IPS DF 6.9 (cell line): ENCODE results near the gene KCNG4.

Experiments
- DNase-seq: peaks from one replicate; pipeline ENCODE4 v3.0.0-alpha.2; 2013; ENCODE audit warnings: low read depth, low spot score
- H3K27ac ChIP-seq: one replicate; pipeline ENCODE4 v1.5.1; 2013; ENCODE audit warnings: low read length, control low read depth
- H3K27me3 ChIP-seq: 2 replicates; pipeline ENCODE4 v1.6.1; 2013; ENCODE audit warnings: mild to moderate bottlenecking, low read length; ENCODE audit not compliant: control insufficient read depth, insufficient read depth
- H3K36me3 ChIP-seq: 2 replicates; pipeline ENCODE4 v1.6.1; 2013; ENCODE audit warnings: low read length; ENCODE audit not compliant: control insufficient read depth, insufficient read depth
- H3K4me1 ChIP-seq: 2 replicates; pipeline ENCODE4 v1.6.1; 2013; ENCODE audit warnings: low read length; ENCODE audit not compliant: control insufficient read depth, insufficient read depth
- H3K4me3 ChIP-seq: 2 replicates; pipeline ENCODE4 v1.5.1; 2013; ENCODE audit warnings: mild to moderate bottlenecking, low read length
- H3K9me3 ChIP-seq: 2 replicates; pipeline ENCODE4 v1.6.1; 2013; ENCODE audit warnings: low read length, inconsistent platforms; ENCODE audit not compliant: control insufficient read depth, insufficient read depth
- WGBS: extraction: QIAGEN DNeasy Blood & Tissue Kit; methylation state at CpG from one replicate; pipeline ENCODE4 v1.1.7; 2013; ENCODE audit warnings: mixed read lengths, missing lambda C conversion rate; ENCODE audit not compliant: insufficient read length, insufficient coverage; 5-methylcytosine and 5-hydroxymethylcytosine counted together

Gene KCNG4

GRCh38 chr16:84184775-84185174, 55.0 kb downstream of the KCNG4 start:
- H3K27ac ChIP-seq, result no peak overlapping the region

GRCh38 chr16:84183911-84184591, 55.8 kb downstream of the KCNG4 start:
- Histone ChIP-seq H3K9me3 (no peaks in the 10 kb centered on the region), H3K4me1 (no peaks in the 10 kb centered on the region), H3K4me3 (no peak overlapping the region), H3K36me3 (peaks cover 40% of the 10 kb centered on the region), H3K27me3 (no peaks in the 10 kb centered on the region), H3K27ac (no peak overlapping the region)
- DNase-seq, result no peak
- no CpG with 5 or more reads among the region's 11 CpGs for WGBS

More at GRCh38 chr16:84184775-84185174, 55.0 kb downstream of the KCNG4 start:
- DNase-seq, result no peak
- H3K4me3 ChIP-seq, result no peak overlapping the region
- WGBS, result no CpG with 5 or more reads among the region's 10 CpGs
- no peaks in the 10 kb centered on the region for H3K27me3 ChIP-seq
- H3K4me1 ChIP-seq, result no peaks in the 10 kb centered on the region
- no peaks in the 10 kb centered on the region for H3K9me3 ChIP-seq
- peaks cover 33% of the 10 kb centered on the region for H3K36me3 ChIP-seq

DNA sequence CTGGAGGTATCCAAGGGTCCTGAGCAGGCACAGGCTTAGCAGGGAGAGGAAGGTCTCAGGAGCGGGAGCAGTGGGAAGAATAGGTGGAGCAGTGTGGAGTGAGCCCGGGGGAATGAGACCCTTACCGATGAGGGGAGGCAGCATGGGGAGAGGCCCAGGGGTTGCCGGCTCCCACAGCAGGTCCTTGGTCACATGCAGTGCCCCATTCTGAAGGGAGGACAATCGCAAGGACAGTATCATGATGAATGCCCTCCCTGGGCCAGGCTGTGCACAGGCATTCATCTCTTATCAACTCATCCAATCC, 56.3 kb downstream of the KCNG4 start:
- peaks cover 45% of the 10 kb centered on the region for H3K36me3 ChIP-seq
- no peak for DNase-seq
- WGBS, result no CpG with 5 or more reads among the region's 5 CpGs

DNA sequence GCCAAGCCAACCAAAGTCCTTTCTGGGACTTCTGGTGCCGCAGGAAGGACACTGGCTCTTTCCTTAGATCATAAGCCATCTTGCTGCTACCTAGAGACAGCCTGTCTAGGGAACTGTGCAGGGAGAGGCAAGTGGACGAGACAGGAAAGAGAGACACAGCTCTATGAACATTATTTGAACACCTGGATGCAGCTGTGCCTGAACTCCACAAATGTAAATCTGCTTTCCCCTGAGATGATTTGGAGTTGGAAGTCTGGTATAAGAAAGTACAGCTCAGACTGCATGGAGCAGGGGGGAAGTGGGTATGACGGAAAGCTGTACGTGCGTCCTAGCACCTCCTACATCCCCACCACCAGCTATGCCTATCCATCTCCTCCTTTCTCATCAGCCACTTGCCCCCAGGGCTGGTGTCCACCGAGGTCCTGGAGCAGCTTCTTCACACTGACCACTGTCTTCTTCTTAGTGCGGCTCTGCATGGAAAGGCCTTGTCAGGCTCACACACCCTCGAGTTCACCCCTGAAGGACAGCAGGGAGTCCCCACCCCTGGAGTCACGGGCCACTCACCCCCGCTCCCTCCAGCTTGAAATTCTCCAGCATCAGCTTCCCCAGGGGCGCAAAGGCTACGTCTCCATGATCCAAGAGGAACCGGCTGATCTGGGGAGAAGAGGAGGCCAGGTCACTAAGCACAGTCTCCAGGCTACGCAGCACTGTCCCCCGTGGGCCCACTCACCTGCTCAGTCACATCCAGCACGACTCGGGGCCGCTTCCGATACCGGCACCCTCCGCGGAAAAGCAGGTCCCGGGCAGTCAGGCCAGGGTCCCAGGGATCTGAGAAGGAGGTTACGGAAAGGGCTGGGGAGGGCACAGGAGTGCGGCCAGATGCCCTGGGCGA, 56.9 kb downstream of the KCNG4 start:
- H3K9me3 ChIP-seq, result no peaks in the 10 kb centered on the region
- no CpG with 5 or more reads among the region's 26 CpGs for WGBS
- H3K4me3 ChIP-seq, result no peak overlapping the region
- no peaks in the 10 kb centered on the region for H3K27me3 ChIP-seq
- H3K36me3 ChIP-seq, result peaks cover 51% of the 10 kb centered on the region
- no peak for DNase-seq
- no peak overlapping the region for H3K27ac ChIP-seq
- no peaks in the 10 kb centered on the region for H3K4me1 ChIP-seq

More for the DNA sequence above, 56.3 kb downstream of the KCNG4 start:
- no peaks in the 10 kb centered on the region for H3K4me1 ChIP-seq
- no peaks in the 10 kb centered on the region for H3K9me3 ChIP-seq
- no peaks in the 10 kb centered on the region for H3K27me3 ChIP-seq
- no peak overlapping the region for H3K4me3 ChIP-seq
- H3K27ac ChIP-seq, result no peak overlapping the region

- no peaks in the 10 kb centered on the region for H3K27me3 ChIP-seq
- no peaks in the 10 kb centered on the region for H3K4me1 ChIP-seq
- DNase-seq, result no peak
- H3K9me3 ChIP-seq, result no peaks in the 10 kb centered on the region
- WGBS, result no CpG with 5 or more reads among the region's 18 CpGs
- peaks cover 51% of the 10 kb centered on the region for H3K36me3 ChIP-seq
- no peak overlapping the region for H3K27ac ChIP-seq
- no peak overlapping the region for H3K4me3 ChIP-seq
Measured at GRCh38 chr16:84182104-84182503, 57.7 kb downstream of the KCNG4 start.

GRCh38 chr16:84181144-84181915, 58.5 kb downstream of the KCNG4 start:
- no CpG with 5 or more reads among the region's 41 CpGs for WGBS
- H3K4me3 ChIP-seq, result no peak overlapping the region
- no peaks in the 10 kb centered on the region for H3K4me1 ChIP-seq
- peaks cover 51% of the 10 kb centered on the region for H3K36me3 ChIP-seq
- no peaks in the 10 kb centered on the region for H3K9me3 ChIP-seq
- H3K27me3 ChIP-seq, result no peaks in the 10 kb centered on the region
- DNase-seq, result no peak
- no peak overlapping the region for H3K27ac ChIP-seq

DNA sequence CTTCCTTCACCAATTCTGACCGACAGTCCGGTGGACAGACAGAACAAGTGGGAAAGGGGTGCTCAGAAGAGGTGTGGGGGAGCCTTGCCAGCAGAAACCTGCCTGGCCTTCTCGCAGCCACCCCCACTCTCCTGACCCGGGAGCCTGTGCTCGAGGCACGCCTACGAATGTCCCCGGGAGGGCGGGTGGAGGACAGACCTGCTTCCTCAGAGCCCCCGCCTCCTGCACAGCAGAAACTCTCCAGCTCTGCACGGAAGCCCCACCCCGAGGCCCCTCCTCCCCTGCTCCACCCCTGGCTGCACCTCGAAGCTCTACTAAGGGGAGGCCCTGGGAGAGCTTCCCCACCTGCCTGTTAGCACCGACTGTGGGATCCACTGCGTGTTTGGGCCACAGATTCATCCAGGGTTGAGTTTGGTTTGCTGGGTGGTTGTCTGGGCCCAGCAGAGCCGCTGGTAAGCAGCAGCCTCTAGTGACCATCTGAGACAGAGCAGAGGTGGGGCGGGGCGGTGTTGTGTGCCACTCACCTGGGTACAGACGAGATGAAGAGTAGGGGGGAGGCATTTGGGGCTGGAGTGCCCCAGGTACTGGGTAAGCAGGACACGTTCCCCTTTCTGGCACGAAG, 59.2 kb downstream of the KCNG4 start:
- Histone ChIP-seq H3K27ac (no peak overlapping the region), H3K36me3 (peaks cover 51% of the 10 kb centered on the region), H3K4me1 (no peaks in the 10 kb centered on the region), H3K4me3 (no peak overlapping the region), H3K9me3 (no peaks in the 10 kb centered on the region), H3K27me3 (no peaks in the 10 kb centered on the region)
- WGBS, result no CpG with 5 or more reads among the region's 21 CpGs
- no peak for DNase-seq

DNA sequence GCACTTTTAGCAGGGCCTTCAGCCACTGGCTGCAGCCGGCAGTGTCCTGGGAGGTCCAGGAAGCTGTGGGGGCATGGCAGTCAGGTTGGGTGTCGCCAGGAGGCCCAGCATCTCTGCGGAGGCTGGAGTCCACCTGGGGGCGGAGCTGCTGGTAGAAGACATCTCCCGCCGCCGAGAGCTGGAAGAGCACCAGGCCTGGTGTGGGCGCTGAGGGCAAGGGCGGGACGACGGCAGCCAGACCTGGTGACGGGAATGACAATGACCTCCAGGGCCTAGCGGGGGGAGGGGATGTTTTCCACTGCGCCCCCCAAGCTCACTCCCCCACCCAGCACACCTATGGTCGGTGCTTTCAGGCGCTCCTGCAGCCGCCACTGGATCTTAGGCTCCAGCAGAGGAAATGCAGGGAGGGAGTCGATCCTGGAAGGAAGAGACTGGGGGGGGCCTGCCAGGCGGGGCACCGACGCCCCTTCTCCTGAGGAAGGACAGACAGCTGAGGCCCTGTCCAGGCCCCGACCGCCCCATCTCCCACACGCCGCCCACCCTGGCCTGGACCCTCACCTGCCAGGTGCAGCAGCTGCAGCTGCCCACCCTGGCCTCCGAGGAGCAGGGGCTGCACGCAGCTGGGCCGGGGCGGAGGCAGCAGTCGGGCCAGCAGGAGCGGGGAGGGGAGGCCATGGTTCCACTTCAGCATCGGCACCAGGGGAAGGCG, 60.0 kb downstream of the KCNG4 start:
- H3K36me3 ChIP-seq, result peaks cover 50% of the 10 kb centered on the region
- no peaks in the 10 kb centered on the region for H3K27me3 ChIP-seq
- DNase-seq, result no peak
- peaks cover 2% of the 10 kb centered on the region; the same call in 1 of the 2 replicates for H3K4me1 ChIP-seq
- no peak overlapping the region for H3K4me3 ChIP-seq
- no peaks in the 10 kb centered on the region for H3K9me3 ChIP-seq
- no CpG with 5 or more reads among the region's 33 CpGs for WGBS
- no peak overlapping the region for H3K27ac ChIP-seq

DNA sequence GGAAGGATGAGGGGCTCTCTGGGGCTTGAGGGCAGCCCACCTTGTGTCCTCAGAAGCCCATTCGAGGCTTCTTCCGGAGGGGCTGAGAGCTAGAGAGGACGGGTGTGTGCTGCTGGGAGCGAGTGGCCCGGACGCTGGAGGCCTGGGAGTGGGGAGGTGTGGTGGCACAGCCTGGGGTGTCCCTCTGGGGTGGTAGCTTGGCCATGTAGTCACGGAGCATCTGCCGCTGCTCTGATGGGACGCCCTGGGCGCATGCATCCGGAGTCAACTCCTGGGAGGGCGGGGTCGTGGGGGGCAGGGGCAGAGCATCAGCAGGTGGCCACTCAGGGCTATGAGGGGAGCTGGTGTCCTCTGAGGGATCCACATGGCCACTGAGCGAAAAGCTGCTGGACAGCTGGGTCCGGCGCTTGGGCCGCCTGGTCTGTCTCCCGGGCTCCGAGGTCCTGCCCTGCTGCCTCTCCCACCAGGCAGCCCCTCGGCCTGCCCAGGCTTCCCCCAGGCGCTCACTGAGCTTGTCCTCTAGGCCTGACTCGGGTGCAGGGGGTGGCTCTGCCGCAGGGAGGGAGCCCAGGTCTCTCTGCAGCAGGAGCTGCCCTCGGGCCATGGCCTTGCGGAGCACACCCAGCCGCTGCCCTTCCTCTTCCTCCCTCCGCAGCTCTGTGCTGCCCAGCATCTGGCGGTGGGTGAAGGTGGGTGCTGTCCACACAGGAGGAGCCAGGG, 60.8 kb downstream of the KCNG4 start:
- Histone ChIP-seq H3K4me3 (no peak overlapping the region), H3K9me3 (no peaks in the 10 kb centered on the region), H3K27ac (no peak overlapping the region), H3K27me3 (no peaks in the 10 kb centered on the region), H3K36me3 (peaks cover 47% of the 10 kb centered on the region), H3K4me1 (peaks cover 2% of the 10 kb centered on the region; the same call in 1 of the 2 replicates)
- WGBS, result no CpG with 5 or more reads among the region's 28 CpGs
- DNase-seq, result no peak
